Muscle layer of duodenum (tissue), 2 donors: ENCODE measurements around the gene ZNRF1.
"Not testable (repeated sequence)": the region's sequence is repeated elsewhere in the genome, so short reads cannot be mapped to it uniquely, and the experiment has no call there.

Source experiments
- H3K27ac ChIP-seq: one replicate; pipeline ENCODE4 v1.7.0; 2013; ENCODE audit warnings: mild to moderate bottlenecking, low read length
- H3K27me3 ChIP-seq: one replicate; pipeline ENCODE4 v1.7.0; 2013; ENCODE audit warnings: low read depth, mild to moderate bottlenecking, control low read depth, low read length
- H3K36me3 ChIP-seq, 2 donors: one replicate each; pipeline ENCODE4 v1.7.0; 2013; ENCODE audit warnings: low read length in 2 of 2, control low read depth in 1 of 2, mild to moderate bottlenecking in 1 of 2; ENCODE audit not compliant: insufficient read depth in 2 of 2, control insufficient read depth in 1 of 2
- H3K4me1 ChIP-seq, 2 donors: one replicate each; pipeline ENCODE4 v1.7.0; 2013; ENCODE audit warnings: low read length in 2 of 2, mild to moderate bottlenecking in 2 of 2, control low read depth in 1 of 2, moderate library complexity in 1 of 2; ENCODE audit not compliant: insufficient read depth in 2 of 2, control insufficient read depth in 1 of 2
- H3K4me3 ChIP-seq, 2 donors: one replicate each; pipeline ENCODE4 v1.7.0; 2013; ENCODE audit warnings: low read length in 2 of 2, low read depth in 1 of 2, mild to moderate bottlenecking in 1 of 2
- H3K9me3 ChIP-seq, 2 donors: one replicate each; pipeline ENCODE4 v1.7.0; 2013; ENCODE audit warnings: low read length in 2 of 2, control low read depth in 1 of 2, mild to moderate bottlenecking in 1 of 2; ENCODE audit not compliant: control insufficient read depth in 1 of 2
- donor health status: healthy.

Gene ZNRF1

GRCh38 chr16:75003931-75004330, 5.1 kb downstream of the ZNRF1 start:
- Histone ChIP-seq H3K27ac (no peak overlapping the region), H3K27me3 (no peaks in the 10 kb centered on the region), H3K36me3 (no peaks in the 10 kb centered on the region), H3K4me1 (peaks cover 0 to 19% of the 10 kb centered on the region in 2 donors), H3K4me3 (no peak overlapping the region), H3K9me3 (no peaks in the 10 kb centered on the region)

DNA sequence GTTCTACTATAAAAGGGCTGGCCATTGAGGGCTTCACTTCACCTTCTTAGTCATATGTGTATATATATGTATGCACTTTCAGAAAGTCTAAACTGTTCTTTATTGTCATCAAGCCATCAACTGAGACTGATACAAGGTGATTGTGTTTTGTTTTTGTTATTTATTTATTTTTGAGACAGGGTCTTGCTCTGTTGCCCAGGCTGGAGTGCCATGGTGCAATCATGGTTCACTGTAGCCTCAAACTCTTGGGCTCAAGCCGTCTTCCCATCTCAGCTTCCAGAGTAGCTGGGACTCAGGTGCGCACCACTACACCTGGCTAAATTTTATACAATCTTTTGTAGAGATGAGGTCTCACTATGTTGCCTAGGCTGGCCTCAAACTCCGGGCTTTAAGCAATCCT, 5.6 kb downstream of the ZNRF1 start:
- Histone ChIP-seq H3K9me3 (no peaks in the 10 kb centered on the region), H3K36me3 (no peaks in the 10 kb centered on the region), H3K4me3 (no peak overlapping the region), H3K27me3 (no peaks in the 10 kb centered on the region), H3K27ac (no peak overlapping the region), H3K4me1 (peaks cover 0 to 19% of the 10 kb centered on the region in 2 donors)

- no peaks in the 10 kb centered on the region for H3K36me3 ChIP-seq
- H3K9me3 ChIP-seq: no peaks in the 10 kb centered on the region
- no peaks in the 10 kb centered on the region for H3K27me3 ChIP-seq
- H3K27ac ChIP-seq: no peak overlapping the region
- peaks cover 0 to 14% of the 10 kb centered on the region in 2 donors for H3K4me1 ChIP-seq
- no peak overlapping the region for H3K4me3 ChIP-seq
Observed at GRCh38 chr16:75005697-75006096, 6.9 kb downstream of the ZNRF1 start.

- H3K27me3 ChIP-seq: no peaks in the 10 kb centered on the region
- H3K36me3 ChIP-seq: no peaks in the 10 kb centered on the region
- no peak overlapping the region for H3K4me3 ChIP-seq
- no peaks in the 10 kb centered on the region for H3K9me3 ChIP-seq
- H3K27ac ChIP-seq: no peak overlapping the region
- H3K4me1 ChIP-seq: peaks cover 15 to 16% of the 10 kb centered on the region in 2 donors
Observed at GRCh38 chr16:75007443-75007842, 8.6 kb downstream of the ZNRF1 start.

- H3K4me3 ChIP-seq: no peak overlapping the region
- H3K4me1 ChIP-seq: peaks cover 14 to 20% of the 10 kb centered on the region in 2 donors
- no peaks in the 10 kb centered on the region for H3K9me3 ChIP-seq
- H3K27me3 ChIP-seq: no peaks in the 10 kb centered on the region
- no peaks in the 10 kb centered on the region for H3K36me3 ChIP-seq
- no peak overlapping the region for H3K27ac ChIP-seq
Observed at GRCh38 chr16:75010427-75010826, 11.6 kb downstream of the ZNRF1 start.

- Histone ChIP-seq H3K4me3 (peak overlapping the region in 1 of 2 donors; percentile 21), H3K9me3 (no peaks in the 10 kb centered on the region), H3K27ac (peak overlapping the region; percentile 92), H3K27me3 (no peaks in the 10 kb centered on the region), H3K4me1 (peaks cover 14 to 20% of the 10 kb centered on the region in 2 donors), H3K36me3 (no peaks in the 10 kb centered on the region)
Observed at GRCh38 chr16:75011634-75012307, 12.9 kb downstream of the ZNRF1 start.

DNA sequence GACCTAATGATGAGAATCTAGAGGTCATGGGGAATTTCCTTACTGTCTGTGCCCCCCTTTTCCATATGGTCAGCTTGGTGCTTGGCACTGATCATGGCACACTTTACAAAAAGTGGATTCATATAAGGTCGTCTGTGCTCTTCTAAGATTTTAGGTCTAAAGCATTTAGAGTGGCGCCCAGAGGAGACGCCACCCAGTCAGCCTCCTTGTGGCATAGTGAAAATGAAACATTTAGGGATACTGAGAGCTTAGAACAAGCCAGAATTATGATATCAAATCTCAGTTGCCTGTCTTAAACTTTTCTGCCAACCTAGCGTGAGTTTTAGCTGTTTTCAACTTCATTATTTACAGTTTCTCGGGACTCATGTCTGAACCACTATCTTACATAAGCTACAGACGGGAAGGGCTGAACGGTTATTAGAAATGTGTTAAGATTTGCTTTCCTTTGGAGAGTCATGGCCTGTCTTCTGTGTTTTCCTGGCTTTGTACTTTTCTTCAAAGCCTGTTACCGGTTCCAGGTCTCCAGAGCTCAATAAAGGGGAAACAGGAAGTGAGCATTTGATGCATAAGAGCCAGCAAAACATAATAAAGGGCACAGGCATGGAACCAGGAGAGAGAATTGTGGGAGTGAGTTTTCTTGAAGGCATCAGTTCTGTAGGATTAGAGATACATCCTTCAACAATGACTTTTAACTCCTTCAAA, 13.7 kb downstream of the ZNRF1 start:
- Histone ChIP-seq H3K4me1 (peaks cover 14 to 20% of the 10 kb centered on the region in 2 donors), H3K27ac (peak overlapping the region; percentile 92), H3K9me3 (no peaks in the 10 kb centered on the region), H3K36me3 (no peaks in the 10 kb centered on the region), H3K4me3 (peak overlapping the region in 1 of 2 donors; percentile 21), H3K27me3 (no peaks in the 10 kb centered on the region)

- H3K9me3 ChIP-seq, H3K4me3 ChIP-seq, H3K27me3 ChIP-seq, H3K36me3 ChIP-seq: not testable (repeated sequence)
- Histone ChIP-seq H3K4me1 (peaks cover 14 to 20% of the 10 kb centered on the region in 2 donors), H3K27ac (peak overlapping the region; percentile 92)
Observed at GRCh38 chr16:75013123-75013522, 14.3 kb downstream of the ZNRF1 start.

DNA sequence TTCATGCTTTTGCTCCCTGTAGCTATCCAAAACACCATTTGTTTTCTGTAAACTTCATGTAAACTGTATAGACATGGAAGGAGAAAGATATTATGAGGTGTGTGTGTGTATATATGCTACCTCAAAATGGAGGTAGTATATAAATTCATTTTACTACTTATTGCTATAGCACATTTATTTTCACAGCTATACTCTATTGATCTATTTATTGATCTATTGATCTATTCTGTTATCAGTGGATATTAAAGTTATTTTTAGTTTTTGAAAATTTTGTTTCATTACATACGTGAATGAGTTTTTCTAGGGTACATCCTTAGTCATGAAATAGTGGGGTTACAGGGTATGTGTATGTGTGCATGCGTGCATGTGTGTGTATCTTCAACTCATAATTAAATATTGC, 15.5 kb downstream of the ZNRF1 start:
- H3K27me3 ChIP-seq: no peaks in the 10 kb centered on the region
- H3K27ac ChIP-seq: no peak overlapping the region
- H3K4me1 ChIP-seq: peaks cover 11 to 20% of the 10 kb centered on the region in 2 donors

GRCh38 chr16:75016451-75017081, 17.7 kb downstream of the ZNRF1 start:
- not testable (repeated sequence) for H3K9me3 ChIP-seq, H3K27ac ChIP-seq, H3K27me3 ChIP-seq, H3K4me3 ChIP-seq, H3K36me3 ChIP-seq
- peaks cover 8 to 12% of the 10 kb centered on the region in 2 donors for H3K4me1 ChIP-seq

More for the DNA sequence above, 15.5 kb downstream of the ZNRF1 start:
- Histone ChIP-seq H3K9me3 (no peaks in the 10 kb centered on the region), H3K36me3 (no peaks in the 10 kb centered on the region), H3K4me3 (no peak overlapping the region)

DNA sequence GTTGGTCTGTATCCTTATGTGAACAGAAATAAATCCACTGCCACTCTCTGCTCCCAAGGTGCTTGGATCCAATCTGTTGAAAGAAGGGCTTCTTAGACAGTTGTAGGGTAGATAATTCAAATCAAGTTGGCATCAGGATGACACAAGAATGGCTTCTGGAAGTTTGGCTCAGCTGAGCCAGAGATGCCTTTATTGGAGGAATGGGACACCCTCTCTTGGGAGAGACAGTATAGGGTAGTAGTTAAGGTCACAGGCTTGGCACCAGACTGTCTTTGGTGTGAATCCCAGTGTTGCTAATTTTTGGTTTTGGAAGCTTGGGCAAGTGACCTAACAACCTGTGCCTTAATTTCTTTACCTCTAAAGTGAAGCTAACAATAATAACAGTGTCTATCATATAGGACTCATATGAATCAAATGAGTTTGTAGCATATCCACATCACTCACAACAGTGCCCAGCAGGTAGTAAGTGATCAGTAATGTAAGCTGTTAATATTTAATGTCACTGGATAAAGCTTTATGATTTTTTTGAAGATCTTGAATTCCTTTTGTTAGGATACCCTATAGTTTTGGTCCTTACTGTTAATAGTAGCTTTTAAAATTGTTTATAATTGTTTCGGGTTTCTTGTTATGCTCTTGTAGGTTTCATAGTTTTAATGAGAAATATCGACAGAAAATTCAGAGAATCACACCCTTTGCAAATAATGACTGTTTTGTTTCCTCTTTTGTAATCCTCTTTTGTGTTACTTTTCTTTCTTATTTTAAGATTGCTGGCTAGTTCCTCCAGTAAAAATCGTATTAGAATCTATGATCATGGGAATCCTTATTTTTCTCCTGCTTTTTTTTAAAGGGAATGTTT, 19.1 kb downstream of the ZNRF1 start:
- Histone ChIP-seq H3K4me1 (peaks cover 0 to under 1% of the 10 kb centered on the region in 2 donors), H3K27ac (no peak overlapping the region)

More for the DNA sequence above, 19.1 kb downstream of the ZNRF1 start:
- Histone ChIP-seq H3K4me3 (no peak overlapping the region), H3K9me3 (peaks cover 0 to 4% of the 10 kb centered on the region in 2 donors), H3K36me3 (no peaks in the 10 kb centered on the region), H3K27me3 (no peaks in the 10 kb centered on the region)
